ENCODE results near the gene ELF4. TPM values are rescaled to one million over a fixed set of nuclear protein-coding genes. Genes with fewer than 3 reads are reported as not detected.

The ELF4 gene
- total RNA-seq, 1 experiment from 2014 or later = 0.81 TPM

- Histone ChIP-seq H2BK120ac (ENCODE audit: low read depth, low read length, poor library complexity, severe bottlenecking) (no peak overlapping the region), H4K5ac (ENCODE audit: insufficient read length, low read depth, low read length) (no peak overlapping the region), H3K9me3 (ENCODE audit: control insufficient read depth, low read depth, low read length) (peaks cover 8% of the 10 kb centered on the region), H3K18ac (ENCODE audit: insufficient read length, low read depth, low read length) (no peak overlapping the region), H3K4me2 (ENCODE audit: insufficient read depth, insufficient read length, low read length) (no peak overlapping the region), H2AK5ac (ENCODE audit: insufficient read length, low read length) (no peak overlapping the region), H4K91ac (ENCODE audit: insufficient read length, low read depth, low read length) (no peak overlapping the region), H3K9ac (ENCODE audit: extremely low read depth, insufficient read length, low read length) (no peak overlapping the region), H3K4ac (ENCODE audit: low read depth, low read length) (no peak overlapping the region), H3K79me2 (ENCODE audit: insufficient read depth, low read length) (no peaks in the 10 kb centered on the region), H3K27ac (ENCODE audit: insufficient read length, low read depth, low read length) (no peak overlapping the region), H2BK12ac (ENCODE audit: insufficient read length, low read depth, low read length) (no peak overlapping the region), H2BK5ac (ENCODE audit: insufficient read length, low read length) (no peak overlapping the region), H3T11ph (ENCODE audit: low read length) (no peak overlapping the region), H3K23me2 (ENCODE audit: insufficient read length, low read depth, low read length, poor library complexity, severe bottlenecking) (peaks cover 3% of the 10 kb centered on the region), H3K14ac (ENCODE audit: insufficient read depth, low read length) (no peak overlapping the region), H3K23ac (ENCODE audit: insufficient read length, low read depth, low read length) (no peak overlapping the region), H2BK15ac (ENCODE audit: low read depth, low read length) (no peak overlapping the region), H3K79me1 (ENCODE audit: insufficient read depth, low read depth, low read length, poor library complexity, severe bottlenecking) (no peaks in the 10 kb centered on the region), H3K56ac (ENCODE audit: insufficient read length, low read depth, low read length) (no peak overlapping the region), H2AFZ (ENCODE audit: low read length) (no peak overlapping the region), H3K4me1 (ENCODE audit: insufficient read depth, low read length) (no peaks in the 10 kb centered on the region; the same call in 1 of the 2 replicates), H4K20me1 (ENCODE audit: control insufficient read depth, insufficient read depth, insufficient read length) (no peaks in the 10 kb centered on the region), H2BK20ac (ENCODE audit: low read depth, low read length, poor library complexity, severe bottlenecking) (no peak overlapping the region), H4K8ac (replicated peaks; ENCODE audit: insufficient read length, low read depth, low read length) (no peak overlapping the region), H3K27me3 (ENCODE audit: insufficient read depth, low read length) (no peaks in the 10 kb centered on the region)
- H3K9me3 Mint-ChIP-seq = peaks cover 0 to 80% of the 10 kb centered on the region in 2 experiments; a peak in 3 of 5 replicates
- TF ChIP-seq, protein P1, sequence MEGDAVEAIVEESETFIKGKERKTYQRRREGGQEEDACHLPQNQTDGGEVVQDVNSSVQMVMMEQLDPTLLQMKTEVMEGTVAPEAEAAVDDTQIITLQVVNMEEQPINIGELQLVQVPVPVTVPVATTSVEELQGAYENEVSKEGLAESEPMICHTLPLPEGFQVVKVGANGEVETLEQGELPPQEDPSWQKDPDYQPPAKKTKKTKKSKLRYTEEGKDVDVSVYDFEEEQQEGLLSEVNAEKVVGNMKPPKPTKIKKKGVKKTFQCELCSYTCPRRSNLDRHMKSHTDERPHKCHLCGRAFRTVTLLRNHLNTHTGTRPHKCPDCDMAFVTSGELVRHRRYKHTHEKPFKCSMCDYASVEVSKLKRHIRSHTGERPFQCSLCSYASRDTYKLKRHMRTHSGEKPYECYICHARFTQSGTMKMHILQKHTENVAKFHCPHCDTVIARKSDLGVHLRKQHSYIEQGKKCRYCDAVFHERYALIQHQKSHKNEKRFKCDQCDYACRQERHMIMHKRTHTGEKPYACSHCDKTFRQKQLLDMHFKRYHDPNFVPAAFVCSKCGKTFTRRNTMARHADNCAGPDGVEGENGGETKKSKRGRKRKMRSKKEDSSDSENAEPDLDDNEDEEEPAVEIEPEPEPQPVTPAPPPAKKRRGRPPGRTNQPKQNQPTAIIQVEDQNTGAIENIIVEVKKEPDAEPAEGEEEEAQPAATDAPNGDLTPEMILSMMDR (conservative IDR thresholded peaks at IDR 0.05) = no peak
- peaks cover 4 to 20% of the 10 kb centered on the region in 2 experiments; a peak in 3 of 4 replicates for H3K4me1 Mint-ChIP-seq
- DNase-seq = no peak
- H3K27ac Mint-ChIP-seq = peak overlapping the region in 1 of 3 experiments; percentile 7; a peak in 2 of 7 replicates
- no peak overlapping the region for H3K4me3 Mint-ChIP-seq
- H3K36me3 Mint-ChIP-seq (ENCODE audit: insufficient read depth in 1 of 3, low read depth in 3 of 3) = no peaks in the 10 kb centered on the region; a peak in 1 of 7 replicates
- WGBS (ENCODE audit: extremely low coverage, insufficient read length, low lambda C conversion rate) = no CpG with 5 or more reads among the region's 21 CpGs
- H3K27me3 Mint-ChIP-seq (ENCODE audit: low read depth) = peaks cover 66% of the 10 kb centered on the region
Observed at GRCh38 chrX:130118441-130119311, 8.4 kb upstream of the ELF4 start.

Data from H9 (cell line).